GM12865 (cell line): ENCODE results near the gene RACK1.
A peak's percentile ranks its signal among the peaks of the same experiment; 100 is the strongest.
"Not testable (repeated sequence)": the region's sequence is repeated elsewhere in the genome, so short reads cannot be mapped to it uniquely, and the experiment has no call there.

Experiments used
- DNase-seq: peaks from one replicate; pipeline ENCODE4 v3.0.0; 2010; ENCODE audit warnings: low read depth
- H3K4me3 ChIP-seq: 2 replicates; pipeline ENCODE4 v1.5.1; 2011; ENCODE audit warnings: mild to moderate bottlenecking, low read depth, low read length, control low read depth
- TF ChIP-seq, protein P1 (sequence below): IDR thresholded peaks from 2 replicates; pipeline ENCODE4 v1.5.1; 2011; ENCODE audit warnings: low read length, control low read depth, low read depth, inconsistent platforms; ENCODE audit not compliant: insufficient read depth; ENCODE audit errors: missing control alignments

Gene RACK1

DNA sequence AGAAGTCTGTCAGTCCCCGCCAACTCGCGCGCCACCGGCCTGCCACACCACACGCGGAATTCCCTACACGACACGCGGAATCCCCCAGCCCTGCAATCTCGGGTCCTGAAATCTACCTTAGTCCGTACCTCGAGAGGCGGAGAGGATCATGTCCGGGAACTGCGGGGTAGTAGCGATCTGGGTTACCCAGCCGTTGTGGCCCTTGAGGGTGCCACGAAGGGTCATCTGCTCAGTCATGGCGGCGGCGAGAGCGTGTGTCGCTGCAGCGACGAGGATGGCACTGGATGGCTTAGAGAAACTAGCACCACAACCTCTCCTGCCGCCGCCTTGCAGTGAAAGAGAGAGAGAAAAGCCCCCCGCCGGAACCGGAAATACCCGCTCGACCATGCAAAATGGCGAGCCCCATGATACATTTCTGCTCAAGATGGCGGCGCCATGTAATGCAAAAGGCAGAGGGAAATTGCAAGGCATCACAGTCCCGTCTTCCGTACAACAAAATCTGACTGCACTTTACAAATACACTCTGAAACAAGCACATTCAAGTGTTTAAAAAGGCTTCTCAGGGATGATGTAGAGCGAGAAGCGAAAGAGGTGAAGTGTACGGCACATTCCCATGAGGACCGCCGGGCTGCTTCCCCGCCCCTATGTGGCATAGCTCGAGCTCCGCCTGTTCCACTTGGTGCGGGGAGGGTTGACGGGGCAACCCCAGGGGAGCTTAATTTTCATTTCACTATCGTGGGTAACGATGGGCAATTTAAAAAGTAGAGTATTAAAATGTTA lies at the start of gene RACK1:
Gene RACK1, minus strand, starts transcription at position 343 of the 780 bp plus-strand sequence. Its CDS starts 106 bp downstream, at position 237.
- H3K4me3 ChIP-seq: peak within 1 kb of the TSS; percentile 98
- TF ChIP-seq, protein P1, sequence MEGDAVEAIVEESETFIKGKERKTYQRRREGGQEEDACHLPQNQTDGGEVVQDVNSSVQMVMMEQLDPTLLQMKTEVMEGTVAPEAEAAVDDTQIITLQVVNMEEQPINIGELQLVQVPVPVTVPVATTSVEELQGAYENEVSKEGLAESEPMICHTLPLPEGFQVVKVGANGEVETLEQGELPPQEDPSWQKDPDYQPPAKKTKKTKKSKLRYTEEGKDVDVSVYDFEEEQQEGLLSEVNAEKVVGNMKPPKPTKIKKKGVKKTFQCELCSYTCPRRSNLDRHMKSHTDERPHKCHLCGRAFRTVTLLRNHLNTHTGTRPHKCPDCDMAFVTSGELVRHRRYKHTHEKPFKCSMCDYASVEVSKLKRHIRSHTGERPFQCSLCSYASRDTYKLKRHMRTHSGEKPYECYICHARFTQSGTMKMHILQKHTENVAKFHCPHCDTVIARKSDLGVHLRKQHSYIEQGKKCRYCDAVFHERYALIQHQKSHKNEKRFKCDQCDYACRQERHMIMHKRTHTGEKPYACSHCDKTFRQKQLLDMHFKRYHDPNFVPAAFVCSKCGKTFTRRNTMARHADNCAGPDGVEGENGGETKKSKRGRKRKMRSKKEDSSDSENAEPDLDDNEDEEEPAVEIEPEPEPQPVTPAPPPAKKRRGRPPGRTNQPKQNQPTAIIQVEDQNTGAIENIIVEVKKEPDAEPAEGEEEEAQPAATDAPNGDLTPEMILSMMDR: no peak
- DNase-seq: peak; percentile 94

DNA sequence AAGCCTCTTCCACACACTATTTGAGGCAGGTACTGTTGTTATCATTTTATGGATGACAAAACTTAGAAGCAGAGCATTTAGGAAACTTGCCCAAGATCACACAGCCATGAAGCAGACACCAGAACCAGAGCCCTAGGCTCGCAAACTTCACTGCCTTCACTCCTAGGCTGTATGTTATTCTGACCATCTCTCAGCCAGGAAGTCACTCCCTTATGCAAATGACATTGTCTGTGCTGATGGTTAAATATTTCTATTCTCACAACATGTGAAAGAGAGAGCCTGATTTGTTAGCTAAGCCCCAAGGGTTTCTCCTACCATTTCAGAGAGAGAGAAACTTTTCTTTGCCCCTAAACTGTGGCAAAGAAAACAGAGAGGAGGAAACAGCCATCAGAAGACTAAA lies 43.6 kb upstream of the RACK1 start:
- not testable (repeated sequence) for H3K4me3 ChIP-seq
- peak; percentile 73 for DNase-seq

DNA sequence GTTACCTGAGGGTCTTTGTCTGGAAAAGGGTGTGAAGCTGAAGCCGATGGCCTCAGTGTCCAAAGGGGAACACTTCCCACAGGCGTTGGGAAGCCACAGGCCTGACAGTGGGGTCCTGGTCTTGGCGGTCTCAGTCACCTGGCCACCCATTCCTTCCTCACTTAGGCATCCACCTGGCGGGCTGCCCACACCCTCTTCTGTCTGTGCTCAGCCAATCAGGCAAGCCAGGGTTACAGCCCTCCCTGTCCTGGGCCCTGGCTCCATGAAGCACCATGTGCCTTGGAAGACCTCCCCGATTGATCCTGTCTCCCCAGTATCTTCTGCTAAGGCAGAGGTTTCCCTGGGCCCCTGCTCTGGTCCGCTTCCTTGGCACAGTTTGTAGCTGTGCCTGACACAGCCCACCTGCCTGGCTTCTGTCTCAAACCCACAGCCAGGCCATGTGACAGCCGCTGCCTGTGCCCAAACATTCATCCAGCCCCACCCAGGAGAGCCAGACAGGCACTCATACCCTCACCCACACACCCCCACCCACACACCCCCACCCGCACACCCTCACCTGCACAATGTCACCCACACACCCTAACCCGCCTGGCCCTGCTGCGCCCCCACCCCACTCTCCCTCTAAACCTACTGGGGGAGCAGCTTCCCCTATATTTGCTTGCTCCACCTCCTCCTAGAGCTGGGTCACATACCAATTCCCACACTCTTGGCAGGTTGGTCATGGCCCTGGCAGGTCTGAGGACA lies 42.4 kb upstream of the RACK1 start:
- H3K4me3 ChIP-seq, DNase-seq: not testable (repeated sequence)

DNA sequence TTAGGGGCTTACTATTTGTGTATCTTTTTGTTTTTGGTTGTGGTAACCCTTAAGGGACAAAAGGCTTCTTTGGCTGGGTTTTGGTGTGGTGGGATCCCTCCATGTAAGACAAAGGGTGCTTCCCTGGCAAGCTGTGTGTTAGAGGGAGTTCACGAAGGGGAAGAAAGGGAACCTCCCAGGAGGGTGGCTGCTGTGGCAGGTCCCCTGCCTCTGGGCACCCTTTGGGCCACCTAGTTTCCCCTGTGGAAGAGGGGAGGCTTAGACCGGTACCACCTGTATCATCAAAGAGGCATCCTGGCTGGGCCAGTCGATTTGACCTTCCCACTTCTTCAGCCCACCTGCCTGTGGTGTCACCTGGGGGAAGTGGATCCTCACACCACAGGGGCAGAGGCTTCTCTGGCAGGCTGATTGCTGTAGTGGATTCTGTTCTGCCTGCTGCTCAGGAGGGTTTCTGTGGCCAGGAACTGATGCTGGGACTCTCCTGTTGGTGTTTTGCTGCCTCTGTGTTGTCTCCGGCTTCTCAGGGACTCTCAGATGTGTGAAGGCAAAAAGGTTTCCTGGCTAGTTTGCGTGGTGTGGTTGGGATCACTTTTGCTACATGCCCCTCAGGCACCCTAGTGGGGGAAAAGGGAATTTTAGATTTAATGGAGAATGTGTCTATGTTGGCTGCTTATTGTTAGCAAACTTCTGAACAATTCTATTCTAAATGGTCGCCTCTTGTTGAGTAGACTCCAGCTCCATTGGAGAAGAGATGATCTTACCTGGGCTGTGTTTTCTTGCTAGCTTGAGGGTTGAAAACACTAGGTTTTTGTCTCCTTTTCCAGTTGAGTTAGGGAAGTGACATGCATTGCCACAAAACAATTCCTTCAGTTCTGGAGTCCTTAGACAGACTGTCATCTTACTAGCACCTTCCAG lies 40.4 kb upstream of the RACK1 start:
- not testable (repeated sequence) for DNase-seq, H3K4me3 ChIP-seq

DNA sequence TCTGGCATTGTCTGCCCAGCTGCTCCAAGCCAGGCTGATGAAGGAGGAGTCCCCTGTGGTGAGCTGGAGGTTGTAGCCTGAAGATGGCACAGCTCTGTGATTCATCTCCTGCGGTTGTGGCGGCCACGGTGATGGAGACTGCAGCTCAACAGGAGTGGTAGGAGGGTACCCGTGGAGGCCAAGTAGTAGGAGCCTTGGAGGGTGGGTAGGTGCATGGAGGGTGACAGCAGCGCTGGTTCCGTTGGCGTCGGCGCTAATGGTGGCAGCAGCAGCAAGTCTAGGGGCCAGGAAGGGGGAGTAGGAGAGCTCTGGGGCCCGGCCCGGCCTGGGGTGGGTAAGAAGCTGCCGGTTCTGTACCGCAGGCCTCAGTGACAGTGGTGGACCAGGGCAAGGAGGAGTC lies 39.6 kb upstream of the RACK1 start:
- TF ChIP-seq, protein P1: no peak
- DNase-seq: no peak
- H3K4me3 ChIP-seq: no peak overlapping the region

DNA sequence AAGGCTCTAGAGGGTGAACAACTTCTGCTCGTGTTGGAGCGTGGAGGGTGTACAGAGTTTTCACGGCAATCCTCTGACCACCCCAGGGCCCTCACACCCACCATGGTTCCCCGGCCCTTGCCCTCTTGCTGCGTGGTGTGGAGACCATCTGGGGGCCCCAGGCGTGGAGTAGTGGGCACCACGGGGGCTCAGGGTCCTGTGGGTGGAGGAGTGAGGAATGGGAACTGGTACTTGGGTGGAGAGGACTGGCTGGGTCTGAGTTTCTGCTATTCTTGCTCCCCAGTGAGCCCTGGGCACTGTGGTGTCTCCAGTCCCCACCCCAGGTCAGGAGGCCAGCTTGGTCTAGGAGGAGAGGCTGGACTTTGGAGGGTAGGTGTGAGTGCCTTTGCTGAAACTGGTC lies 39.2 kb upstream of the RACK1 start:
- H3K4me3 ChIP-seq: no peak overlapping the region
- TF ChIP-seq, protein P1: no peak
- DNase-seq: no peak

DNA sequence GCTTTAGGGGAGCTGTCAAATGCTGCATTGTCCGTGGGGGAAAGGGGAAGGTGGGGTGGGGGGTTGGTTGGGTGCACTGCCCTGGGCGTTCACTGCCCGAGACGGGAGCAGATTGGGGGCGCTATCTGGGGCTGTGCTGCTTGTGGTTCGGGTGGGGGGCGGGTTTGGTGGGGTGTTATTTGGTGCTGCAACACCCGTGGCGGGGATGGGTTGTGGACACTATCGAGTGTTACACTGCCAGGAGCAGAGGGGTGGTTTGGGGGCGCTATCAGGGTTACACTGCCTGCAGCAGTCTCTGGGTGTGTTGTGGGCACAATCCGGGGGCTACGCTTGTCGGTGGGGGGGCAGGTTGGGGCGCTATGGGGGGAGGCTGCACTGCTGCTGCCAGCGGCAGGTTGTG lies 38.7 kb upstream of the RACK1 start:
- DNase-seq, H3K4me3 ChIP-seq: not testable (repeated sequence)

DNA sequence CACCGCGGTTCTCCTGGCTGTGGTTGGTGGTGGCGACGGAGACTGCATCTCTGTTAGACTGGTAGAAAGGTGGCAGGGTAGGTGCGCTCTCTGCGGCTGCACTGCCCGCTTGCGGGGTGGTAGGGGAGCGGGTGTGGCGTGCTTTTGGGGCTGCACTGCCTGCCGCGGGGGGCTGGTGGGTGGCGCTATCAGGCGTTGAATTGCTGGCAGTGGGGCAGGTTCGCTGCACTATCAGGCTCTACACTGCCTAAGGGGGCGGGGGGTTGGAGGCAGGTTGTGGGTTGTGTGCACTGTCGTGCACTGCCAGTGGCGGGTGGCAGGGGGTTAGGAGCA lies 38.2 kb upstream of the RACK1 start:
- DNase-seq: no peak
- no peak overlapping the region for H3K4me3 ChIP-seq
- TF ChIP-seq, protein P1: no peak
